Pons (tissue), 1 donor: Measurements from ENCODE around the gene TSSK1B.
"Not testable (repeated sequence)": the region's sequence is repeated elsewhere in the genome, so short reads cannot be mapped to it uniquely, and the experiment has no call there.

Experiments used
- DNase-seq: peaks from one replicate; pipeline ENCODE4 v3.0.0-alpha.2; 2016; ENCODE audit warnings: low spot score

The TSSK1B gene, protein sequence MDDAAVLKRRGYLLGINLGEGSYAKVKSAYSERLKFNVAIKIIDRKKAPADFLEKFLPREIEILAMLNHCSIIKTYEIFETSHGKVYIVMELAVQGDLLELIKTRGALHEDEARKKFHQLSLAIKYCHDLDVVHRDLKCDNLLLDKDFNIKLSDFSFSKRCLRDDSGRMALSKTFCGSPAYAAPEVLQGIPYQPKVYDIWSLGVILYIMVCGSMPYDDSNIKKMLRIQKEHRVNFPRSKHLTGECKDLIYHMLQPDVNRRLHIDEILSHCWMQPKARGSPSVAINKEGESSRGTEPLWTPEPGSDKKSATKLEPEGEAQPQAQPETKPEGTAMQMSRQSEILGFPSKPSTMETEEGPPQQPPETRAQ

DNA sequence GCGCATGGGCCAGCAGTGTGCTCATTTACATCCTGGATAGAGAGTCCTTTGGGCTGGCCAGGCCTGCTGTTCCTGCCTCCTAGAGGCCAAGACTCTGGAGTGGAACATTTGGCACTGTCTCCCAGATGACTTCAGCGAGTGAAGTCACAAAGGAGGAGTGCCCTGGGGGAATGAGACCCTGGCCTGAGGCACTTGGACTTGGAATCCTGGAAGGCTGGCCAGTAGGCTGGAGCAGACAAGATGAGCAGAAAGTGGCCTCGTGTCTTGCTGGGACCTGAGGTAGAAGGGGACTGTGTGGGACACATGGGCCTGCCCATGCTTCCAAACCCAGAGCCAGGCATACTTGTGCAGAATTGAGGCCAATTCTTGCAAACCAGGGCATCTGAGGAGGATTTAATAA is at the start of gene TSSK1B:
TSS of gene TSSK1B (minus strand) at position 101 of the 400 bp plus-strand sequence. CDS start 150 bp downstream, outside the sequence.
- DNase-seq: no peak

DNA sequence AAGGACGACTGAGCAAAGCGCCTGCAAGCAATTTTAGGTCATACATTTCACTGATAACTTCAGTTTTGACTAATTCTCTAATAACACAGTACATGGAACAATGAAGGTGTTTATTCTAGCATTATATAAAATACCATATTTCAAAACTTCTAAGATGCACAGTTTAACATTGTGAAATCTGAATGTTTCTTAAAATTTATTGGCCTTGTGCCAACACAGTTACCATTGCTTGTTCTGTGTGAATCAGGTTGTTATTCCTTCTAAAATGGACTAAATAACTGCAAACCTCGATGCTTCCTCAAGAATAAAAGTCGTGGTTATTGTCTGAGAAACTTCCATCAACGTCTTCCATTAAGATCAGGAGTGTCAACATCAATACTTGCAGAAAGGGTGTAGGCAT is 45.5 kb upstream of the TSSK1B start:
- DNase-seq: no peak

DNA sequence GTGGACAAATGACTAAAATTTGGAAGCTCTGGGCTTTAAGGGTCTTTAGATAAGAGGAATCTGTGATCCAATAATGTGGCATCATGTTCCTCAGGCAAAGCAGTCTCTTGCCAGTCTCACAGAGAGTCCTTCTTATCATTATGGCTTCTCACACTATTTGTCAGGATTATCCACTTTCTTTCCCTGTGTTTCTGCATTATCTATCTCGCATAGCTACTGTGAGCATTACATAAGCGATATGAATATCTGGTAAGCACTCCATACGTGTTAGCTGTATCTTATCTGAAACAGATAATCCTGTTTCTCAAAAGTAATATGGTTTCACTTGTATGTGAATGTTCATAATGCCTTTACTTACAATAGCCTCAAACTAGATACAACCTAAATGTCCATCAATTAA is 43.9 kb upstream of the TSSK1B start:
- no peak for DNase-seq

DNA sequence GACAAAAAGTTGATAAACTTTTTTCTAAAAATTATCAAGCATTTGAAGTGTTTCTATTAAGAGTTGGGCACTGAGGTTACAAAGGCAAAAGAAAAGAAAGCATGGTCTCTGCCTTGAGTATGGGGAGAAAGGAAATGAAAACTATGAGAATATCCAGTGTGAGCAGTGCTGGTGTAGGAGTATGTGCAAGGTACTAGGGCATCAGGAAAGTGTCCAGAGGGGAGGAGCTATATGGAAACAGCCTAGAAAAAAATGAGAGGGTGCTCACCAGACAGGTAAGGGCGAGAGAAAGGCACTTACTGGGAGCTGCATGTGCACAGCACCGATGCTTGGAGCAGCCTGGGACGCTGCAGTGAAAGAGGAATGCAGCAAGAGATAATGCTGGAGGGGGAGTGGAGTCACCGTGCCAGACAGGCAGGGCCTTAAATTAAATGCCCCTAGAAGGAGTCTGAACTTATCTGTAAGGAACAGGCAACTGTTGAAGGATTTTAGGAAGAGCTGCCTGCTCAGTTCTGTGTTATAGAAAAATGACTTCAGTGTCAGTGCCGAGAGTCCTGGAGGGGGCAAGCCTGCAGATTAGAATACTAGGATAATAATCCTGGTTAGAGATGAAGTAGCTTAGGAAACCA is 39.4 kb upstream of the TSSK1B start:
- DNase-seq: no peak

DNA sequence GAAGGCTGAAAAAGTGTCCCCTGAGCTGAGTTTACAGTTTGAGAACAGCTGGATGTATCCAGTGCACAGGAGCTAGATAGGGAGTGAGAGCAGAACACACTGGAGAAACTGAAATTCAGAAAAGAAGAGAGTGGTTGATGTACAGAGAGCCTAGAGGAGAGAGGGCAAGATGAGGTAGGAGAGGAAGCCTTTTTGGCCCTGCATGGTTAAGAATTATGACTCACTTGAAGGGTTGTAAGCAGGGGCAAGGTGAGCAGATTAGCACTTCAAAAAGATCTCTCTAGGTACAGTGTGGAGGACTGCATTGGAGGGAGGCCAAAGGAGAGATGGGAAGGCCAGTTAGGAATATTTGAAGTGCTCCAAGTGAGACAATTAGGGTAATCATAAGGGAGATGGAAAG is 28.2 kb upstream of the TSSK1B start:
- DNase-seq: no peak

DNA sequence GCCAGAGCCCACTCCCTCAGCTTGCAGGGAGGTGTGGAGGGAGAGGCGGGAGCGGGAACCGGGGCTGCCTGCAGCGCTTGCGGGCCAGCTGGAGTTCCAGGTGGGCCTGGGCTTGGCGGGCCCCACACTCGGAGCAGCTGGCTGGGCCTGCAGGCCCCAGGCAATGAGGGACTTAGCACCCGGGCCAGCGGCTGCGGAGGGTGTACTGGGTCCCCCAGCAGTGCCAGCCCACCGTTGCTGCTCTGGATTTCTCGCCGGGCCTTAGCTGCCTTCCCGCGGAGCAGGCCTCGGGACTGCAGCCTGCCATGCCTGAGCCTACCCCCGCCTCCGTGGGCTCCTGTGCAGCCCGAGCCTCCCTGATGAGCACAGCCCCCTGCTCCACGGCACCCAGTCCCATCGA is 22.3 kb upstream of the TSSK1B start:
- not testable (repeated sequence) for DNase-seq

DNA sequence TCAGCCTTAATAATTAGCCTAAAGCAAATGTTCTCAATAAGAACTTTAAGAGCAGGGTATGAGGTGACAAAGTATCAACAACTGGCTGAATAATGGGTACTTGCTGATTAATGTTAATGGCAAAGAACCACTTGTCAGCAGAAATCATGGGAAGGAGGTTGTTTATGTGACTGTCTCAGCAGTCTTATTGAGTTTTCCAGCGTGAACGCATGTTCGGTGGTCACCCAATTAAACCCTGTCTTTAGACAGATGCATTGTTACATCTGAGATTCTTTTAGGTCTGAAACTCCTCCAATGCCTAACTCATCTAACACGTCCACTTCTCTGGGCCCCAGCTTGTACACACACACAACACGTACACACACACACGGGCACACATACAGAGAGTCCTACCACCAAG is 18.2 kb upstream of the TSSK1B start:
- DNase-seq: no peak

DNA sequence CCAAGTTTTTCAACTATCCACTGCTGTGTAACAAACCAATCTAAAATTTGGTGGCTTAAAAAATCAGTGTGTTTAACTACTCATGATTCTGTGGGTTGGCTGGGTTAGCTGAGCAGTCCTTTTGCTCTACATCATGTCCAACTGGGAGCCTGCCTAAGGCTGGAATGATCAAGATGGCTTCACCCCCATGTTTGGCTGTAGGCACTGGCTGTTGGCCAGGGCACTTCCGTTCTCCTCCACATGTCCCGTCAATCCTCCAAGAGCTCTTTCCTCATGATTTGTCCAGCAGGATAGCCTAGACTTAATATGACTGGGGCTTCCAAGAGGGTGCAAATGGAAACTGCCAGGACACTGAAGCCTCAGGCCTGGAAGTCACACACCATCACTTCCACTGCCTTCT is 17.0 kb upstream of the TSSK1B start:
- DNase-seq: no peak

DNA sequence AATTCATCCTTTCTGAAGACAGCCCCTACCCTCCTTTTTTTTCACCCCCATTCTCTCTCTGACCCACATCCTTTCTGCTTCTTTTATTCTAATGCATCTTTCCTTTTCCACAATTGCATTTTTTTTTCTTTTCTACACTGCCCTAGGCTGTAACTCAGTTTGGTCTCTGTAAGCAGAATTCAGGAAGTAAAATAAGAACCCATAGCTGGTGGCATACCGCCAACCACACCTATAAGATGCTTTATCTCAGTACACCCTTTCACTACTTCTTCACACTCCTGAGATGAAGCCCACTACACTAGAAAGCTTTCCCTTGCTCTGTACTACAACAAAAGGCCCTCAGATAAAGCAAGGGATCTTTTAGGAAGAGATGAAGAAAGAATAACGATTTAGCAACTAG is 16.1 kb upstream of the TSSK1B start:
- DNase-seq: no peak

DNA sequence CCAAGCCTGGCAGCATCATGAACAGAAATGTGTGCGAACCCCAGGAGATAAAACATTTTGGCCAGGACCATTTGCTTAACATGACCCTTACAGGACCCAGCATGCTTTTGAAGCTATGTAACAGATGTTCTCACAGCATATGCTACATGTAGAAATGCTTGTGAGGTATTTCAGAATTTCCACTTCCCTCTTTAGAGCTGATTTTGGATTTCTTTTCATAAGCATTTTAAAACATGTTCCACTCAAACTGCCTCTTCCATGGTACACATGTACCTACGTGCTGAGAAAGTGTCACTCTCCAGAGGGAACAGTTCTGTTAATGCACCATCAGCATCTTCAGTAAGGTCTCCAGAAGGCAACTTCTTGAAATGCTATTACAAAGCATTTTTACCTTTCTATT is 15.7 kb upstream of the TSSK1B start:
- DNase-seq: no peak

DNA sequence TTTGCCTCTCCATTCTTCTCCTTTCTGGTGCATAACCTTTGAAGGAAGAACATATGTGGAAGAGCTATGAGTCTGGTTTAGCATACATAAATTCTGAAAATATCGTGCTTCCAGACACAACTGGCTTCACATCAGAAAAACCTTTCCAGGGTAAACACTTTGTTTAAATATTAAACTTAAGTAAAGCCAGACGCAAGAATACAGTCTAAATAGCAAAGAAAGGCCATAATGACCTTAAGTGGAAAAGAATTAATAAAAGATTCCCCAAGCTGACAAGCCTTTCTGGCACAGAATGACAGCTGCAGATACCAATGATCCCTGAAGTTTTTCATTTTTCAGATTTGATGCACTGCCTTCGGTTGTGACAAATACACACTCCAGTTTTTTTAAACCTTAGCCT is 13.5 kb upstream of the TSSK1B start:
- DNase-seq: no peak

DNA sequence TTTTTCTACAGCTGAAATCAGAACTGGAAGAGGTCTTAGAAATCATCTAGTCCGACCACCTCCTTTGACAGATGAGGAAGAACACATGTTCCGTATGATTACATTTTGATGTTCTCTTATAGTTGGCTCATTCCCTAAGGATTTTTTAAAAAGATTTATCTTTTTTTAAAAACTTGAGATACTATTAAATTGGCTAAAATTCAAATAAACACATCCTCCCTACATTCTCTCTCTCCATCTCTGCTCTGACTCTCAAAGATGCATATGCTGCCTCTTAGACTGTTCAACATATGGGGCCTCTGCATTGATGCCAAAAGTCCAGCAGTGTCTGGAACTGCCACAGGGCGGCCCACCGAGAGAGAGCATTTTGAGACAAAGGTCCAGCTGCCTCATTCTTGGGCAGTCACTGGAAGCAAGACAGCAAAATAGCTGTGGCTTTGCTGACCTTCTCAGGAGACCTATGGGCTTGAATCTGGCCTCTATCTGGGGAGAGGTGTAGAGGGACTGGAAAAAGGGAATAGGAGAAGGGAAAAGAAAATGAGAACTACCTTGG is 12.8 kb upstream of the TSSK1B start:
- DNase-seq: no peak

DNA sequence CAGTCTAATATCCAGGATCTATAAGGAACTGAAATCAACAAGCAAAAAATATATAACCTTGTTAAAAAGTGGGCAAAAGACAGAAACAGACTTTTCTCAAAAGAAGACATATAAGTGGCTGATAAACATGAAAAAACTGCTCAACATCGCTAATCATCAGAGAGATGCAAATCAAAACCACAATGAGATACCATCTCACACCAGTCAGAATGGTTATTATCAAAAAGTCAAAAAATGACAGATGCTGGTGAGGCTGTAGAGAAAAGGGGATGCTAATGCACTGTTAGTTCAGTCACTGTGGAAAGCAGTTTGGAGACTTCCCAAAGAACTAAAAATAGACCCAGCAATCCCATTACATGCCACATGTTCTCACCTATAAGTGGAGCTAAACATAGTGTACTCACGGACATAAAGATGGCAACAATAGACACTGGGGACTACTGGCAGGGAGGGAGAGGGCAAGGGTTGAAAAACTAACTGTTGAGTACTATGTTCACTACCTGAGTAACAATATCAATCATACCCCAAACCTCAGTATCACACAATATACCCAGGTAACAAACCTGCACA is 11.7 kb upstream of the TSSK1B start:
- DNase-seq: no peak

DNA sequence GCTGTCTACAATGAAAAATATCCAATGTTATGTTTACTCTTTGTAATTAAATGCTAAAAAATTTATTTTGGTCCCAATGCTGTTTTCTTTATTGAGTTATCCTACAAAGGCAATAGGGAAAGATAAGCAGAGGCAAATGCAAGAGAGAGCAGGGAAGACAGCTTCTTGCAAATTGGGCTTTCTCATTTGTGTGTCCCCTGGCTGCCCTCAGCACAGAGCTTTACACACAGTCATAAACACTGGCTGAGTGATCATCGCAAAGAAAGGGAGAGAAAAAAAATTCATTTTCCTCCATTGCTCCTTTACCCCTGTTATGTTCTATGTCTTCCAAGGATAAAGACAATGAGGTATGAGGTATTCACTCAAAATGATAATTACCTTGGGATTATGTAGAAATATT is 2.3 kb upstream of the TSSK1B start:
- DNase-seq: no peak

DNA sequence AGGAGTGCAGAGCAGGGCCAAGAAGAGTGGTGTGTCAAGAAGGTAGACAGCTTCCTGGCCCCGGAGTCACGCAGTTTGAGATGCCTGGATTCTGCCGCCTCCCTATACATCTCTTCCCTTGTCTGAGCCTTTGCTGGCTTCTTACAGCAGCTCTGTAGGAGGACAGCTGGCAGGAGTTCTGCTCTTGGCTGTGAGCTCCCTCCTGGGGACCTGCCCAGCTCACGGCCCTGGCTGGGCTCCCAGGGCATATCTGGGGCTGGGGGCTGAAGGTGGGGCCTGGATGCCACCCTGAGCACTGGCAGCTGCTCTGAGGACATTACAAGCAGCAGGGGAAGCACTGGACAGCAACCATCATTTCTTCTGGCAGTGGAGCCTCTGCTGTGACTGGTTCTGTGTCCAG is 786 bp upstream of the TSSK1B start:
- no peak for DNase-seq

DNA sequence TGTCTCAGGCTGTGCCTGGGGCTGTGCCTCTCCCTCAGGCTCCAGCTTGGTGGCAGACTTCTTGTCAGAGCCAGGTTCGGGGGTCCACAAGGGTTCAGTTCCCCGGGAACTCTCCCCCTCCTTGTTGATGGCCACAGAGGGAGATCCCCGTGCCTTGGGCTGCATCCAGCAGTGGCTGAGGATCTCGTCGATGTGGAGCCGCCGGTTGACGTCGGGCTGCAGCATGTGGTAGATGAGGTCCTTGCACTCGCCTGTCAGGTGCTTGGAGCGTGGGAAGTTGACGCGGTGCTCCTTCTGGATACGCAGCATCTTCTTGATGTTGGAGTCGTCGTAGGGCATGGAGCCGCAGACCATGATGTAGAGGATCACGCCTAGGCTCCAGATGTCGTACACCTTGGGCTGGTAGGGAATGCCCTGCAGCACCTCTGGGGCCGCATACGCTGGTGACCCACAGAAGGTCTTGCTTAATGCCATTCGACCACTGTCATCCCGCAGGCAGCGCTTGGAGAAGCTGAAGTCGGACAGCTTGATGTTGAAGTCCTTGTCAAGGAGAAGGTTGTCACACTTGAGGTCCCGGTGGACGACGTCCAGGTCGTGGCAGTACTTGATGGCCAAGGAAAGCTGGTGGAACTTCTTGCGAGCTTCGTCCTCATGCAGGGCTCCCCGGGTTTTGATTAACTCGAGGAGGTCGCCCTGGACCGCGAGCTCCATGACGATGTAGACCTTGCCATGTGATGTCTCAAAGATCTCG is 752 bp downstream of the TSSK1B start:
- DNase-seq: no peak

DNA sequence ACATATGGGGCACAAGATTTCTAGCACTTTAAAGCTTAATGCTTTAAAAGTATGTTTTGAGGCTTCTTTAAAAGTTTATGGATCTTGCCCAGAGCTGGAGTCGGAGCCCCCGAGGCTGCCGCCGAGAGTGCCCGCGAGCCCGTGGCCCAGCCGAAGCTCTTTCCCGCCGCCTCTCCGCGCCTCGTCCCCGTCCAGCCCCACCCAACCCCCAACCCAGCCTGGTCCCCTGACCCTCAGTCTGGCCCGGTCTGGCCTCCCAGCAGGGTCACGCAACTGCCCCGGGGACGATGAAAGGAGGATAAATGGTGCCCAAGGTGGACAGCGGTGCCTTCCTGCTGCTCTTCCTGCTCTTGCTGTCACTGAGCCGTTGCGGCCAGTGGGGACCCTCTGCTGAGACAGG is 1.7 kb downstream of the TSSK1B start:
- no peak for DNase-seq

DNA sequence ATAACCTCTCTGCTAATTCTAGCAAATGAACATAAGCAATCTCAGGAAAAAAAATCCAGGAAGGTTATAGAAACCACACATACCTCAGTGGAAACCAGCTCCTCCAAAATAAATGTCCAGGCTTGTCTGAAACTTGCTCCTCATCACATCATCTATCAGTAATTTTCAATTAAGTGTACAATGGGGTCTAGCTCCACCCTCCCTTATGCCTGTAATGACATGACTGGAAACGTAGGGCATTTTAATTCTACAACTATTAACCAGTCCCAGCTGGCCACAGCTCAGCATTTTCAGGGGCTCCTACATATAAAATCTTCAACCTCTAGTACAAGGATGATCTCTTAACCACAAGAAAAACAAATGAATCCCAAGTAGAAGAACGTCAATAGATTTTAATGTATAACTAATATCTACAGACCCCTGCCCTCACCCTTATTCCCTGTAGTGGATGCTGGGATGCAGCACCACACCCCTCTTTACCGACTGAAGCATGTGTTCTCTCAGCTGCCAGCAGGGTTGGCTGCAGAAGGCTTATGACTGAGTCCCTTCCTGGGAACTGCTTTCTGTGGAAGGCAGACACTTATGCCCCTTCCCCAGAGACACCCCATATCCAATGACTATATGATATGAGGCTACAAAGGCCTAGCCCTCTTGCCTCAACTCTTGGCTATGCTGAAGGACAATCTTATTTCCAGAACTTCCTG is 6.8 kb downstream of the TSSK1B start:
- DNase-seq: no peak

DNA sequence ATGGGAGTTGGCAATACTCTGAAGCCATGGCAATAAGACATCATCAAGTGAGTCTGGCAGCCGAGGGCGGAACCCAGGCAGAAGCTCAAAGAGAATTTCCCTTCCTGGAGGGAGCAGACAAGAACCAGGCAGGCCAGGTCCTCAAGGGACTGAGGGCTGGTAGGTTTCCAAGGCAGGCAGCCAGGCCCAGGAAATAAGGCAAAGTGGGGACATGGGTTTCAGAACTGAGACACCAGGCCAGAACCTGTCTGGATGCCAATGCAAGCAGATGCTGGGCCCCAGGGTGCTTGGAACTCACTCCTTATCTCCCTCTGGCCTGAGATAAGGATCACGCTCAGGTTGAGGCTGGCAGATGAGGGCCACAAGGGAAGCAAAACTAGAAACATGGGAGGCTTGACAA is 8.9 kb downstream of the TSSK1B start:
- DNase-seq: no peak

DNA sequence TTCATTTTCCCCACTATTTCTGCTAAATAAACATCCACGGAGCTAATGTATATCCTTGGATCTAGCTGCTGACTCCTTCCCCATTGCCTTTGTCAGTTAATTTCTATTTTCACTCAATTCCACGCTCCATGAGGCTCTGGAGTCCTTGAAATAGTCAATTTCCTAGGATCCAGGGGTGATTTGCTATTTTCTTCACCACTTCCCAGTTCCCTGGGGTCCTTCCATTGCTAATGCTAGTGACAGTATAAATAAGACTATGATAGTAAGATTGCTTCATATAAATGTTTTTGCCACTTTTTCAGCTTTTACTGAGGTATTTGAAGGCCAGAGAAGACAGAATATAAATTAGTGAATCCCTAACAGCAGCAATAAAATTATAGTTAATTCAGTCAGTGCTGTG is 13.1 kb downstream of the TSSK1B start:
- DNase-seq: no peak

DNA sequence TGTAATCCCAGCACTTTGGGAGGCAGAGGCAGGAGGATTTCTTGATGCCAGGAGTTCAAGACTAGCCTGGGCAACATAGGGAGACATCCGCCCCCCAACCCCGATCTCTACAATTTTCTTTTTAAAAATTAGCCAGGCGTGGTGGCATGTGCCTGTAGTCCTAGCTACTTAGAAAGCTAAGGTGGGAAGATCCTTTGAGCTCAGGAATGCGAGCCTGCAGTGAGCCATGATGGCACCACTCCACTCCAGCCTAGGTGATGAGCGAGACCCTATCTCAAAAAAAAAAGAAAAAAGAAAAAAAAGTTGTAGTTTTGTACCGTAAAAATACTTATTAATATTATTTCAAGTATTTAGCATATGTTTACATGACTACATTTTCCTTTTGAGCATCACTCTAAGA is 29.3 kb downstream of the TSSK1B start:
- no peak for DNase-seq

DNA sequence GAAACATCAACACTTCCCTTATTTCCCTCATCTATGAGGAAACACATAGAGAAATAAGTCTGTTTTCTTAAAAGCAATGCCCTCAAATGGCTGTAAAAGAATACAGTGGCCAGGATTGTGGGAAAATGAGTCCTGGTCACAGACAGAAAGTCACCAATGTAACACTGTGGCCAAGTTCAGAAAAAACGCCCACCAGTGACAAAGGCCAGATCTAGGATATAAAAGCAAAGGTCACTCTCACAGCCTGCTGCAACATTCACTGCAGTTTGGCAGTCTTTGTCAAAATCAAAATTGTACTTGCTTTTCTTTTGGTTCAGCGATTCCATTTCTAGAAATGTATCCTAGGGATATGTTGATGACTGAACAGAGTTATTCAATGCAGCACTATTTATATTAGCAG is 30.5 kb downstream of the TSSK1B start:
- no peak for DNase-seq
